A673 (cell line): ENCODE measurements around the gene KCNIP4.

Source experiments
- EZH2 ChIP-seq: fragments of 200-600 bp; sonication (generic); IDR thresholded peaks from 2 replicates; pipeline ENCODE4 v1.6.1; 2017; ENCODE audit warnings: borderline replicate concordance, low read depth, mild to moderate bottlenecking, mixed read lengths, antibody characterized with exemption, low read length; ENCODE audit not compliant: poor library complexity, severe bottlenecking
- TF ChIP-seq, protein P1 (sequence below): fragments of 300-800, 200-600 bp; sonication (generic); conservative IDR thresholded peaks from 2 replicates; pipeline ENCODE4 v1.5.1; 2017; ENCODE audit warnings: low read depth, mild to moderate bottlenecking, antibody characterized with exemption, low read length, moderate library complexity, mixed read lengths

DNA sequence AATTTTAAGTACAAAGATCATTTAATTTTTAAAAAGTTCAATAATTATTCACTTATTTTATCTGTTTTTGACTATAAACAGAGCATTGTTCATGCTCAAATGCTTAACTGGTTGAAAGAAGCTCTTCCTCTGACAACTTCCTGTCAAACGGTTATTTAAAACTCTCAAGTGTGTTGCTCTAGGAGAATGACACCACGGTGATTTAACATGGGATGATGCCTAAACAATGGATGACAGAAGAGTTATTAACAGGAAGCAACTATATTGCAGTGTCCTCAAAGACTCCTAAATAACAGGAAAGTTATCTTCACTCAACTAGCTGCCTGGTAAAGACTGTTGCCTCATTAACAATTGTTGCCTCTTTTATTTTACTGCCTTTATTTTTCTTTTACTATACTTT is 738.7 kb downstream of the KCNIP4 start:
- TF ChIP-seq, protein P1, sequence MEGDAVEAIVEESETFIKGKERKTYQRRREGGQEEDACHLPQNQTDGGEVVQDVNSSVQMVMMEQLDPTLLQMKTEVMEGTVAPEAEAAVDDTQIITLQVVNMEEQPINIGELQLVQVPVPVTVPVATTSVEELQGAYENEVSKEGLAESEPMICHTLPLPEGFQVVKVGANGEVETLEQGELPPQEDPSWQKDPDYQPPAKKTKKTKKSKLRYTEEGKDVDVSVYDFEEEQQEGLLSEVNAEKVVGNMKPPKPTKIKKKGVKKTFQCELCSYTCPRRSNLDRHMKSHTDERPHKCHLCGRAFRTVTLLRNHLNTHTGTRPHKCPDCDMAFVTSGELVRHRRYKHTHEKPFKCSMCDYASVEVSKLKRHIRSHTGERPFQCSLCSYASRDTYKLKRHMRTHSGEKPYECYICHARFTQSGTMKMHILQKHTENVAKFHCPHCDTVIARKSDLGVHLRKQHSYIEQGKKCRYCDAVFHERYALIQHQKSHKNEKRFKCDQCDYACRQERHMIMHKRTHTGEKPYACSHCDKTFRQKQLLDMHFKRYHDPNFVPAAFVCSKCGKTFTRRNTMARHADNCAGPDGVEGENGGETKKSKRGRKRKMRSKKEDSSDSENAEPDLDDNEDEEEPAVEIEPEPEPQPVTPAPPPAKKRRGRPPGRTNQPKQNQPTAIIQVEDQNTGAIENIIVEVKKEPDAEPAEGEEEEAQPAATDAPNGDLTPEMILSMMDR, result no peak
- TF ChIP-seq EZH2, result no peak
